Keratinocyte (primary cell): ENCODE data around the gene NR1H4.

Experiments
- CTCF ChIP-seq, 3 experiments: IDR thresholded peaks in 1 of 3; conservative IDR thresholded peaks in 1 of 3; optimal IDR thresholded peaks in 1 of 3; 2 replicates in 2 of 3; 3 replicates in 1 of 3; pipeline versions ENCODE3 to v1.5.1; 2011; ENCODE audit warnings: low read length in 3 of 3, mild to moderate bottlenecking in 3 of 3, moderate library complexity in 2 of 3, control low read depth in 1 of 3, inconsistent platforms in 1 of 3; ENCODE audit not compliant: insufficient read depth in 2 of 3; ENCODE audit errors: extremely low read depth in 1 of 3
- EZH2 ChIP-seq: IDR thresholded peaks from one replicate; pipeline ENCODE4 v1.6.1; 2012; ENCODE audit warnings: inconsistent platforms, mild to moderate bottlenecking, low read length, moderate library complexity

- no peak for TF ChIP-seq EZH2
- no peak for TF ChIP-seq CTCF (optimal IDR thresholded peaks at IDR 0.05 in 1 of 3, IDR thresholded peaks at IDR 0.05 in 1 of 3, conservative IDR thresholded peaks at IDR 0.05 in 1 of 3; ENCODE audit: extremely low read depth in 1 of 3, insufficient read depth in 2 of 3, low read length in 3 of 3)
Observed at GRCh38 chr12:100574187-100575074, 100.8 kb downstream of the NR1H4 start.
